K562 (cell line): ENCODE data around the gene LZTR1. TPM values are rescaled to one million over a fixed set of nuclear protein-coding genes. Genes with fewer than 3 reads are reported as not detected.

Experiments used
- BCOR ChIP-seq: fragments of 450-650 bp; IDR thresholded peaks from 2 replicates; pipeline ENCODE4 v1.6.1; 2016
- CEBPB ChIP-seq: fragments of 450-650 bp; IDR thresholded peaks from 2 replicates; pipeline ENCODE4 v1.6.1; 2016; ENCODE audit warnings: missing genetic modification characterization, missing compliant biosample characterization
- KLF1 ChIP-seq: fragments of 450-650 bp; IDR thresholded peaks from 2 replicates; pipeline ENCODE4 v1.6.1; 2016; ENCODE audit warnings: missing genetic modification characterization, missing compliant biosample characterization
- NCOR1 ChIP-seq: fragments of 450-650 bp; IDR thresholded peaks from 2 replicates; pipeline ENCODE4 v1.6.1; 2016; ENCODE audit warnings: mild to moderate bottlenecking, moderate library complexity
- SAFB2 ChIP-seq: fragments of 200-400 bp; formaldehyde crosslinking; IDR thresholded peaks from 2 replicates; pipeline ENCODE4 v1.6.1; 2018; ENCODE audit warnings: borderline replicate concordance, low read length, low read depth, moderate library complexity; ENCODE audit not compliant: severe bottlenecking
- SP2 ChIP-seq: IDR thresholded peaks from 2 replicates; pipeline ENCODE4 v1.6.1; 2011; ENCODE audit warnings: mild to moderate bottlenecking, low read depth, low read length, moderate library complexity; ENCODE audit not compliant: poor library complexity, severe bottlenecking; ENCODE audit errors: extremely low read depth
- TEAD1 ChIP-seq, 2 experiments: fragments of 450-650 bp in 1 of 2; sonication (generic) in 1 of 2; formaldehyde crosslinking; IDR thresholded peaks; 2 replicates each; pipeline versions ENCODE4 v1.4.0 to v1.8.0; 2020 to 2022; ENCODE audit warnings: mild to moderate bottlenecking in 2 of 2, missing genetic modification reagents in 1 of 2
- ZSCAN32 ChIP-seq: fragments of 450-650 bp; formaldehyde crosslinking; IDR thresholded peaks from 2 replicates; pipeline ENCODE4 v1.4.0; 2020; ENCODE audit warnings: mild to moderate bottlenecking, moderate library complexity
- polyA plus RNA-seq, 8 experiments: library from polyadenylated mRNA; depleted of rRNA in 4 of 8; stranded (reverse) in 5 of 8; unstranded in 3 of 8; fragments of >200 nt; fragmentation: Nextera tagmentation in 2 of 8; fragmentation: Illumina TruSeq in 1 of 8; extraction: Ambion mirVana in 2 of 8; extraction: Trizol in 1 of 8; gene quantifications; 2 replicates each; pipeline versions ENCODE4 v1.2.1 to v1.2.3, GENCODE V29; 2011 to 2014; ENCODE audit warnings: inconsistent platforms in 1 of 8, missing spikeins in 1 of 8
- total RNA-seq, 7 experiments: library from RNA; depleted of rRNA in 6 of 7; stranded (reverse); fragments of >200 nt in 6 of 7; fragmentation: Illumina TruSeq in 2 of 7; extraction: Trizol in 2 of 7; gene quantifications; 2 replicates each; pipeline versions ENCODE4 v1.2.1 to v1.2.3, GENCODE V29; 2011 to 2021; ENCODE audit warnings: low replicate concordance in 1 of 7
- TF ChIP-seq, protein P1 (sequence below): fragments of 450-650 bp; formaldehyde crosslinking; IDR thresholded peaks from 2 replicates; pipeline ENCODE4 v1.4.0; 2022; ENCODE audit warnings: mild to moderate bottlenecking, moderate library complexity
- TF ChIP-seq, protein P2 (sequence below), 2 experiments: fragments of 200-800 bp in 1 of 2; sonication (Bioruptor generic) in 1 of 2; sonication (generic) in 1 of 2; formaldehyde crosslinking in 1 of 2; IDR thresholded peaks in 1 of 2; conservative IDR thresholded peaks in 1 of 2; 2 replicates each; pipeline versions ENCODE4 v1.5.0 to v1.6.1; 2016 to 2020; ENCODE audit warnings: missing compliant biosample characterization in 1 of 2, missing genetic modification characterization in 1 of 2, missing genetic modification reagents in 1 of 2
- TF ChIP-seq, protein P3 (sequence below): fragments of 250-450 bp; sonication (Bioruptor Pico); IDR thresholded peaks from 2 replicates; pipeline ENCODE4 v1.5.0; 2022; ENCODE audit warnings: mild to moderate bottlenecking
- TF ChIP-seq, protein P4 (sequence below): fragments of 150-350 bp; conservative IDR thresholded peaks from 2 replicates; pipeline ENCODE4 v1.6.1; 2014; ENCODE audit warnings: low read length
- TF ChIP-seq, protein P5 (sequence below): fragments of 250-450 bp; sonication (Bioruptor Pico); IDR thresholded peaks from 2 replicates; pipeline ENCODE4 v1.4.0; 2020; ENCODE audit warnings: mild to moderate bottlenecking, moderate library complexity
- TF ChIP-seq, protein P6 (sequence below): fragments of 450-650 bp; formaldehyde crosslinking; IDR thresholded peaks from 2 replicates; pipeline ENCODE4 v1.4.0; 2020; ENCODE audit warnings: mild to moderate bottlenecking, moderate library complexity

Gene LZTR1
- total and polyA plus RNA-seq, 9 of the 15 experiments (the other 6 are each of a cell fraction or from before 2014, with no cell fraction given) = 2.2 to 135 (median 63.0) TPM

DNA sequence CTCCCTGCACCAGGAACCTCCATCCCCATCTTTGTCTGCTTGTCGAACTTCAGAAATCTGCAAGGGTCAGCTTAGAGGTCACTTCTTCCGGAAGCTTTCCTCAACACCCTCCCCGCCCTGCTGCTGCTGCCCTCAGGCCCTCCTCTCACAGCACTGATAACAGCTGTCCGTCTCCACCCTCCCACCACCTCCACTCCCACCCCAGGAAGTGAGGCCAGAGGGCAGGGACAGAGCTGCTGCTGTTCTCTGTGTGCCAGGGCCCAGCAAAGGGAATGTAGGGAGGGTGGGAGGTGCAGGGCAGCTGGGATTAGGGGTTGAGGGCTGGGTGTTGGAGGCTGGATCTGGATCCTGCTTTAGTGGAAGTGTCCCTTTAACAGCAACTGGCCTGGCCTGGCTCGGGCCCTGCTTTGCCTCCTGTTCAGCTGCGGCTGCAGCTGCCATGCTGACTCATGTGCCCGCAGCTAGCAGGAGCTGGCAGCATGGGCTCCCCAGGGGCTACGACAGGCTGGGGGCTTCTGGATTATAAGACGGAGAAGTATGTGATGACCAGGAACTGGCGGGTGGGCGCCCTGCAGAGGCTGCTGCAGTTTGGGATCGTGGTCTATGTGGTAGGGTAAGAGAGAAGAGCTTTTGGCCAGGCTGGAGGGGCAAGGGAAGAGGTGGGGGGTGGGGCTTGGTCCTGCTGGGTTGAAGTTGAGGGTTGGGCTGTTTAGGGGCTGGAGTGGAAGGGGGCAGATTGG lies 32.8 kb downstream of the LZTR1 start, which contains the start of gene P2RX6 (continued):
- TF ChIP-seq, protein P1, sequence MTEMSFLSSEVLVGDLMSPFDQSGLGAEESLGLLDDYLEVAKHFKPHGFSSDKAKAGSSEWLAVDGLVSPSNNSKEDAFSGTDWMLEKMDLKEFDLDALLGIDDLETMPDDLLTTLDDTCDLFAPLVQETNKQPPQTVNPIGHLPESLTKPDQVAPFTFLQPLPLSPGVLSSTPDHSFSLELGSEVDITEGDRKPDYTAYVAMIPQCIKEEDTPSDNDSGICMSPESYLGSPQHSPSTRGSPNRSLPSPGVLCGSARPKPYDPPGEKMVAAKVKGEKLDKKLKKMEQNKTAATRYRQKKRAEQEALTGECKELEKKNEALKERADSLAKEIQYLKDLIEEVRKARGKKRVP (CRISPR knock-in tag) = 0 out of 2 replicates have a peak, but pooled peaks have one; percentile 44
- TF ChIP-seq, protein P2, sequence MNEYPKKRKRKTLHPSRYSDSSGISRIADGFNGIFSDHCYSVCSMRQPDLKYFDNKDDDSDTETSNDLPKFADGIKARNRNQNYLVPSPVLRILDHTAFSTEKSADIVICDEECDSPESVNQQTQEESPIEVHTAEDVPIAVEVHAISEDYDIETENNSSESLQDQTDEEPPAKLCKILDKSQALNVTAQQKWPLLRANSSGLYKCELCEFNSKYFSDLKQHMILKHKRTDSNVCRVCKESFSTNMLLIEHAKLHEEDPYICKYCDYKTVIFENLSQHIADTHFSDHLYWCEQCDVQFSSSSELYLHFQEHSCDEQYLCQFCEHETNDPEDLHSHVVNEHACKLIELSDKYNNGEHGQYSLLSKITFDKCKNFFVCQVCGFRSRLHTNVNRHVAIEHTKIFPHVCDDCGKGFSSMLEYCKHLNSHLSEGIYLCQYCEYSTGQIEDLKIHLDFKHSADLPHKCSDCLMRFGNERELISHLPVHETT (CRISPR knock-in tag; conservative IDR thresholded peaks at IDR 0.05 in 1 of 2, IDR thresholded peaks at IDR 0.05 in 1 of 2) = no peak
- TF ChIP-seq, protein P3, sequence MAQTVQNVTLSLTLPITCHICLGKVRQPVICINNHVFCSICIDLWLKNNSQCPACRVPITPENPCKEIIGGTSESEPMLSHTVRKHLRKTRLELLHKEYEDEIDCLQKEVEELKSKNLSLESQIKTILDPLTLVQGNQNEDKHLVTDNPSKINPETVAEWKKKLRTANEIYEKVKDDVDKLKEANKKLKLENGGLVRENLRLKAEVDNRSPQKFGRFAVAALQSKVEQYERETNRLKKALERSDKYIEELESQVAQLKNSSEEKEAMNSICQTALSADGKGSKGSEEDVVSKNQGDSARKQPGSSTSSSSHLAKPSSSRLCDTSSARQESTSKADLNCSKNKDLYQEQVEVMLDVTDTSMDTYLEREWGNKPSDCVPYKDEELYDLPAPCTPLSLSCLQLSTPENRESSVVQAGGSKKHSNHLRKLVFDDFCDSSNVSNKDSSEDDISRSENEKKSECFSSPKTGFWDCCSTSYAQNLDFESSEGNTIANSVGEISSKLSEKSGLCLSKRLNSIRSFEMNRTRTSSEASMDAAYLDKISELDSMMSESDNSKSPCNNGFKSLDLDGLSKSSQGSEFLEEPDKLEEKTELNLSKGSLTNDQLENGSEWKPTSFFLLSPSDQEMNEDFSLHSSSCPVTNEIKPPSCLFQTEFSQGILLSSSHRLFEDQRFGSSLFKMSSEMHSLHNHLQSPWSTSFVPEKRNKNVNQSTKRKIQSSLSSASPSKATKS = no peak
- no peak for TF ChIP-seq BCOR
- TF ChIP-seq, protein P4, sequence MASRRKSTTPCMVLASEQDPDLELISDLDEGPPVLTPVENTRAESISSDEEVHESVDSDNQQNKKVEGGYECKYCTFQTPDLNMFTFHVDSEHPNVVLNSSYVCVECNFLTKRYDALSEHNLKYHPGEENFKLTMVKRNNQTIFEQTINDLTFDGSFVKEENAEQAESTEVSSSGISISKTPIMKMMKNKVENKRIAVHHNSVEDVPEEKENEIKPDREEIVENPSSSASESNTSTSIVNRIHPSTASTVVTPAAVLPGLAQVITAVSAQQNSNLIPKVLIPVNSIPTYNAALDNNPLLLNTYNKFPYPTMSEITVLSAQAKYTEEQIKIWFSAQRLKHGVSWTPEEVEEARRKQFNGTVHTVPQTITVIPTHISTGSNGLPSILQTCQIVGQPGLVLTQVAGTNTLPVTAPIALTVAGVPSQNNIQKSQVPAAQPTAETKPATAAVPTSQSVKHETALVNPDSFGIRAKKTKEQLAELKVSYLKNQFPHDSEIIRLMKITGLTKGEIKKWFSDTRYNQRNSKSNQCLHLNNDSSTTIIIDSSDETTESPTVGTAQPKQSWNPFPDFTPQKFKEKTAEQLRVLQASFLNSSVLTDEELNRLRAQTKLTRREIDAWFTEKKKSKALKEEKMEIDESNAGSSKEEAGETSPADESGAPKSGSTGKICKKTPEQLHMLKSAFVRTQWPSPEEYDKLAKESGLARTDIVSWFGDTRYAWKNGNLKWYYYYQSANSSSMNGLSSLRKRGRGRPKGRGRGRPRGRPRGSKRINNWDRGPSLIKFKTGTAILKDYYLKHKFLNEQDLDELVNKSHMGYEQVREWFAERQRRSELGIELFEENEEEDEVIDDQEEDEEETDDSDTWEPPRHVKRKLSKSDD = 0 out of 2 replicates have a peak, but pooled peaks have one; percentile 68
- TF ChIP-seq ZSCAN32 (CRISPR knock-in tag) = no peak; the same call in 1 of the 2 replicates
- TF ChIP-seq, protein P5, sequence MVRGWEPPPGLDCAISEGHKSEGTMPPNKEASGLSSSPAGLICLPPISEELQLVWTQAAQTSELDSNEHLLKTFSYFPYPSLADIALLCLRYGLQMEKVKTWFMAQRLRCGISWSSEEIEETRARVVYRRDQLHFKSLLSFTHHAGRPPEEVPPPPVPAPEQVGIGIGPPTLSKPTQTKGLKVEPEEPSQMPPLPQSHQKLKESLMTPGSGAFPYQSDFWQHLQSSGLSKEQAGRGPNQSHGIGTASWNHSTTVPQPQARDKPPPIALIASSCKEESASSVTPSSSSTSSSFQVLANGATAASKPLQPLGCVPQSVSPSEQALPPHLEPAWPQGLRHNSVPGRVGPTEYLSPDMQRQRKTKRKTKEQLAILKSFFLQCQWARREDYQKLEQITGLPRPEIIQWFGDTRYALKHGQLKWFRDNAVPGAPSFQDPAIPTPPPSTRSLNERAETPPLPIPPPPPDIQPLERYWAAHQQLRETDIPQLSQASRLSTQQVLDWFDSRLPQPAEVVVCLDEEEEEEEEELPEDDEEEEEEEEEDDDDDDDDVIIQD = 0 out of 2 replicates have a peak, but pooled peaks have one; percentile 3
- TF ChIP-seq NCOR1 = no peak
- peak in 1 of 2 experiments; percentile 73; a peak in 2 of 4 replicates for TF ChIP-seq TEAD1 (CRISPR knock-in tag; IDR thresholded peaks at IDR 0.05)
- TF ChIP-seq CEBPB (tag) = peak; percentile 20; the same call in 1 of the 2 replicates
- TF ChIP-seq KLF1 = peak; percentile 96
- peak; percentile 13 for TF ChIP-seq SP2
- TF ChIP-seq, protein P6, sequence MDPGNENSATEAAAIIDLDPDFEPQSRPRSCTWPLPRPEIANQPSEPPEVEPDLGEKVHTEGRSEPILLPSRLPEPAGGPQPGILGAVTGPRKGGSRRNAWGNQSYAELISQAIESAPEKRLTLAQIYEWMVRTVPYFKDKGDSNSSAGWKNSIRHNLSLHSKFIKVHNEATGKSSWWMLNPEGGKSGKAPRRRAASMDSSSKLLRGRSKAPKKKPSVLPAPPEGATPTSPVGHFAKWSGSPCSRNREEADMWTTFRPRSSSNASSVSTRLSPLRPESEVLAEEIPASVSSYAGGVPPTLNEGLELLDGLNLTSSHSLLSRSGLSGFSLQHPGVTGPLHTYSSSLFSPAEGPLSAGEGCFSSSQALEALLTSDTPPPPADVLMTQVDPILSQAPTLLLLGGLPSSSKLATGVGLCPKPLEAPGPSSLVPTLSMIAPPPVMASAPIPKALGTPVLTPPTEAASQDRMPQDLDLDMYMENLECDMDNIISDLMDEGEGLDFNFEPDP (CRISPR knock-in tag) = peak; percentile 4; the same call in 1 of the 2 replicates
- no peak for TF ChIP-seq SAFB2
